ENCODE measurements around the gene EWSR1. TPM values are rescaled to one million over a fixed set of nuclear protein-coding genes. Genes with fewer than 3 reads are reported as not detected.

EWSR1 gene
- total RNA-seq, 1 experiment from 2014 or later = 462 TPM

GRCh38 chr22:29316141-29316828 is 48.2 kb downstream of the EWSR1 start:
- H3K9me3 Mint-ChIP-seq = peaks cover 5 to 17% of the 10 kb centered on the region in 2 experiments; a peak in 4 of 5 replicates
- Histone ChIP-seq H4K5ac (ENCODE audit: insufficient read length, low read depth, low read length) (no peak overlapping the region), H3K23me2 (ENCODE audit: insufficient read length, low read depth, low read length, poor library complexity, severe bottlenecking) (peaks cover 4% of the 10 kb centered on the region), H2BK120ac (ENCODE audit: low read depth, low read length, poor library complexity, severe bottlenecking) (no peak overlapping the region), H2AFZ (ENCODE audit: low read length) (no peak overlapping the region), H3K4me1 (ENCODE audit: insufficient read depth, low read length) (no peaks in the 10 kb centered on the region), H3K18ac (ENCODE audit: insufficient read length, low read depth, low read length) (no peak overlapping the region), H3K9me3 (ENCODE audit: control insufficient read depth, low read depth, low read length) (no peaks in the 10 kb centered on the region), H3K56ac (ENCODE audit: insufficient read length, low read depth, low read length) (no peak overlapping the region), H3K79me1 (ENCODE audit: insufficient read depth, low read depth, low read length, poor library complexity, severe bottlenecking) (no peaks in the 10 kb centered on the region), H3T11ph (ENCODE audit: low read length) (no peak overlapping the region), H3K27ac (ENCODE audit: insufficient read length, low read depth, low read length) (no peak overlapping the region), H2BK12ac (ENCODE audit: insufficient read length, low read depth, low read length) (no peak overlapping the region), H4K20me1 (ENCODE audit: control insufficient read depth, insufficient read depth, insufficient read length) (no peaks in the 10 kb centered on the region), H2BK20ac (ENCODE audit: low read depth, low read length, poor library complexity, severe bottlenecking) (no peak overlapping the region), H3K9ac (ENCODE audit: extremely low read depth, insufficient read length, low read length) (no peak overlapping the region), H3K4ac (ENCODE audit: low read depth, low read length) (no peak overlapping the region), H2BK5ac (ENCODE audit: insufficient read length, low read length) (no peak overlapping the region), H3K14ac (ENCODE audit: insufficient read depth, low read length) (no peak overlapping the region), H3K79me2 (ENCODE audit: insufficient read depth, low read length) (no peaks in the 10 kb centered on the region), H3K27me3 (ENCODE audit: insufficient read depth, low read length) (peaks cover 33% of the 10 kb centered on the region), H3K23ac (ENCODE audit: insufficient read length, low read depth, low read length) (no peak overlapping the region), H3K4me2 (ENCODE audit: insufficient read depth, insufficient read length, low read length) (peak overlapping the region; percentile 34), H4K8ac (replicated peaks; ENCODE audit: insufficient read length, low read depth, low read length) (no peak overlapping the region), H4K91ac (ENCODE audit: insufficient read length, low read depth, low read length) (no peak overlapping the region), H2AK5ac (ENCODE audit: insufficient read length, low read length) (no peak overlapping the region), H2BK15ac (ENCODE audit: low read depth, low read length) (no peak overlapping the region)
- H3K4me1 Mint-ChIP-seq = peaks cover 12 to 16% of the 10 kb centered on the region in 2 experiments
- no CpG with 5 or more reads among the region's 18 CpGs for WGBS (ENCODE audit: extremely low coverage, insufficient read length, low lambda C conversion rate)
- H3K36me3 Mint-ChIP-seq (ENCODE audit: insufficient read depth in 1 of 3, low read depth in 3 of 3) = peaks cover 0 to 5% (median 2%) of the 10 kb centered on the region in 3 experiments; a peak in 3 of 7 replicates
- no peak overlapping the region for H3K27ac Mint-ChIP-seq
- no peak for DNase-seq
- peak overlapping the region; percentile 29 to 68 for H3K4me3 Mint-ChIP-seq
- TF ChIP-seq CTCF (conservative IDR thresholded peaks at IDR 0.05) = no peak
- peaks cover 57% of the 10 kb centered on the region for H3K27me3 Mint-ChIP-seq (ENCODE audit: low read depth)
